ENCODE results near the gene SLC13A3. TPM values are rescaled to one million over a fixed set of nuclear protein-coding genes. Genes with fewer than 3 reads are reported as not detected.

The SLC13A3 gene
- total and polyA plus RNA-seq, 4 donors: 1.5 to 10.7 (median 8.3) TPM

GRCh38 chr20:46546298-46546697 lies 105.0 kb downstream of the SLC13A3 start:
- TF ChIP-seq, protein P1, sequence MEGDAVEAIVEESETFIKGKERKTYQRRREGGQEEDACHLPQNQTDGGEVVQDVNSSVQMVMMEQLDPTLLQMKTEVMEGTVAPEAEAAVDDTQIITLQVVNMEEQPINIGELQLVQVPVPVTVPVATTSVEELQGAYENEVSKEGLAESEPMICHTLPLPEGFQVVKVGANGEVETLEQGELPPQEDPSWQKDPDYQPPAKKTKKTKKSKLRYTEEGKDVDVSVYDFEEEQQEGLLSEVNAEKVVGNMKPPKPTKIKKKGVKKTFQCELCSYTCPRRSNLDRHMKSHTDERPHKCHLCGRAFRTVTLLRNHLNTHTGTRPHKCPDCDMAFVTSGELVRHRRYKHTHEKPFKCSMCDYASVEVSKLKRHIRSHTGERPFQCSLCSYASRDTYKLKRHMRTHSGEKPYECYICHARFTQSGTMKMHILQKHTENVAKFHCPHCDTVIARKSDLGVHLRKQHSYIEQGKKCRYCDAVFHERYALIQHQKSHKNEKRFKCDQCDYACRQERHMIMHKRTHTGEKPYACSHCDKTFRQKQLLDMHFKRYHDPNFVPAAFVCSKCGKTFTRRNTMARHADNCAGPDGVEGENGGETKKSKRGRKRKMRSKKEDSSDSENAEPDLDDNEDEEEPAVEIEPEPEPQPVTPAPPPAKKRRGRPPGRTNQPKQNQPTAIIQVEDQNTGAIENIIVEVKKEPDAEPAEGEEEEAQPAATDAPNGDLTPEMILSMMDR (IDR thresholded peaks at IDR 0.05; ENCODE audit: low read depth, low read length, missing input control): no peak
- no peak for TF ChIP-seq EGR1 (IDR thresholded peaks at IDR 0.05; ENCODE audit: low read depth in 2 of 2)
- TF ChIP-seq RAD21 (IDR thresholded peaks at IDR 0.05): no peak
- TF ChIP-seq REST (IDR thresholded peaks at IDR 0.05): no peak
- TF ChIP-seq HNF4G (IDR thresholded peaks at IDR 0.05): no peak
- no peak for TF ChIP-seq FOXA2 (IDR thresholded peaks at IDR 0.05)
- TF ChIP-seq, protein P2, sequence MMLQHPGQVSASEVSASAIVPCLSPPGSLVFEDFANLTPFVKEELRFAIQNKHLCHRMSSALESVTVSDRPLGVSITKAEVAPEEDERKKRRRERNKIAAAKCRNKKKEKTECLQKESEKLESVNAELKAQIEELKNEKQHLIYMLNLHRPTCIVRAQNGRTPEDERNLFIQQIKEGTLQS (IDR thresholded peaks at IDR 0.05): no peak
- TF ChIP-seq NR2F2 (IDR thresholded peaks at IDR 0.05): no peak
- no peak for TF ChIP-seq SP1 (IDR thresholded peaks at IDR 0.05)
- no peak for TF ChIP-seq YY1 (IDR thresholded peaks at IDR 0.05)
- Histone ChIP-seq H3K9ac (ENCODE audit: low read depth in 1 of 2, low read length in 2 of 2) (no peak overlapping the region), H3K9me3 (ENCODE audit: control insufficient read depth in 4 of 4, low read length in 3 of 4) (no peaks in the 10 kb centered on the region), H3K4me1 (ENCODE audit: control insufficient read depth in 4 of 4, insufficient read depth in 4 of 4, low read length in 3 of 4) (no peaks in the 10 kb centered on the region), H3K27ac (ENCODE audit: low read depth in 1 of 2, low read length in 2 of 2) (no peak overlapping the region), H3K36me3 (ENCODE audit: control insufficient read depth in 4 of 4, insufficient read depth in 3 of 4, low read depth in 1 of 4, low read length in 3 of 4) (no peaks in the 10 kb centered on the region), H3K27me3 (ENCODE audit: control insufficient read depth in 4 of 4, insufficient read depth in 4 of 4, low read length in 3 of 4) (no peaks in the 10 kb centered on the region), H3K4me3 (ENCODE audit: low read depth in 1 of 3, low read length in 3 of 3) (no peak overlapping the region)
- WGBS: 89% methylated on average over 3 of the region's 3 CpGs
- DNase-seq (ENCODE audit: low spot score): no peak

- H3K36me3 ChIP-seq (ENCODE audit: control insufficient read depth in 4 of 4, insufficient read depth in 3 of 4, low read depth in 1 of 4, low read length in 3 of 4): no peaks in the 10 kb centered on the region
Measured at GRCh38 chr20:46545827-46546138, 105.5 kb downstream of the SLC13A3 start.

More at GRCh38 chr20:46545827-46546138, 105.5 kb downstream of the SLC13A3 start:
- H3K4me3 ChIP-seq (ENCODE audit: low read depth in 1 of 3, low read length in 3 of 3): no peak overlapping the region
- 96% methylated on average over 9 of the region's 9 CpGs for WGBS
- H3K4me1 ChIP-seq (ENCODE audit: control insufficient read depth in 4 of 4, insufficient read depth in 4 of 4, low read length in 3 of 4): no peaks in the 10 kb centered on the region
- TF ChIP-seq, protein P3, sequence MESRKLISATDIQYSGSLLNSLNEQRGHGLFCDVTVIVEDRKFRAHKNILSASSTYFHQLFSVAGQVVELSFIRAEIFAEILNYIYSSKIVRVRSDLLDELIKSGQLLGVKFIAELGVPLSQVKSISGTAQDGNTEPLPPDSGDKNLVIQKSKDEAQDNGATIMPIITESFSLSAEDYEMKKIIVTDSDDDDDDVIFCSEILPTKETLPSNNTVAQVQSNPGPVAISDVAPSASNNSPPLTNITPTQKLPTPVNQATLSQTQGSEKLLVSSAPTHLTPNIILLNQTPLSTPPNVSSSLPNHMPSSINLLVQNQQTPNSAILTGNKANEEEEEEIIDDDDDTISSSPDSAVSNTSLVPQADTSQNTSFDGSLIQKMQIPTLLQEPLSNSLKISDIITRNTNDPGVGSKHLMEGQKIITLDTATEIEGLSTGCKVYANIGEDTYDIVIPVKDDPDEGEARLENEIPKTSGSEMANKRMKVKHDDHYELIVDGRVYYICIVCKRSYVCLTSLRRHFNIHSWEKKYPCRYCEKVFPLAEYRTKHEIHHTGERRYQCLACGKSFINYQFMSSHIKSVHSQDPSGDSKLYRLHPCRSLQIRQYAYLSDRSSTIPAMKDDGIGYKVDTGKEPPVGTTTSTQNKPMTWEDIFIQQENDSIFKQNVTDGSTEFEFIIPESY (IDR thresholded peaks at IDR 0.05): no peak
- TF ChIP-seq EGR1 (IDR thresholded peaks at IDR 0.05; ENCODE audit: low read depth in 2 of 2) (no peak), NR2F2 (IDR thresholded peaks at IDR 0.05) (no peak), HNF4A (conservative IDR thresholded peaks at IDR 0.05) (no peak), HNF4G (IDR thresholded peaks at IDR 0.05) (no peak), SP1 (IDR thresholded peaks at IDR 0.05) (no peak), RXRA (IDR thresholded peaks at IDR 0.05) (no peak), FOXA1 (IDR thresholded peaks at IDR 0.05) (no peak), YY1 (IDR thresholded peaks at IDR 0.05) (no peak), REST (IDR thresholded peaks at IDR 0.05) (no peak)
- TF ChIP-seq, protein P2 (IDR thresholded peaks at IDR 0.05): no peak
- TF ChIP-seq, protein P4, sequence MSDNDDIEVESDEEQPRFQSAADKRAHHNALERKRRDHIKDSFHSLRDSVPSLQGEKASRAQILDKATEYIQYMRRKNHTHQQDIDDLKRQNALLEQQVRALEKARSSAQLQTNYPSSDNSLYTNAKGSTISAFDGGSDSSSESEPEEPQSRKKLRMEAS (IDR thresholded peaks at IDR 0.05): no peak
- H3K27me3 ChIP-seq (ENCODE audit: control insufficient read depth in 4 of 4, insufficient read depth in 4 of 4, low read length in 3 of 4): no peaks in the 10 kb centered on the region
- no peaks in the 10 kb centered on the region for H3K9me3 ChIP-seq (ENCODE audit: control insufficient read depth in 4 of 4, low read length in 3 of 4)
- no peak overlapping the region for H3K27ac ChIP-seq (ENCODE audit: low read depth in 1 of 2, low read length in 2 of 2)
- no peak overlapping the region for H3K9ac ChIP-seq (ENCODE audit: low read depth in 1 of 2, low read length in 2 of 2)
- DNase-seq (ENCODE audit: low spot score): no peak

Measured in liver (tissue), 9 donors.